Fibroblast of skin of back (primary cell): ENCODE results near the gene PNMA5.
A peak's percentile ranks its signal among the peaks of the same experiment; 100 is the strongest.

Source experiments
- DNase-seq: peaks from one replicate; pipeline ENCODE4 v3.0.0-alpha.2; 2013

The PNMA5 gene

GRCh38 chrX:152958524-152959465, 35.1 kb downstream of the PNMA5 start:
- DNase-seq, result peak; percentile 86

DNA sequence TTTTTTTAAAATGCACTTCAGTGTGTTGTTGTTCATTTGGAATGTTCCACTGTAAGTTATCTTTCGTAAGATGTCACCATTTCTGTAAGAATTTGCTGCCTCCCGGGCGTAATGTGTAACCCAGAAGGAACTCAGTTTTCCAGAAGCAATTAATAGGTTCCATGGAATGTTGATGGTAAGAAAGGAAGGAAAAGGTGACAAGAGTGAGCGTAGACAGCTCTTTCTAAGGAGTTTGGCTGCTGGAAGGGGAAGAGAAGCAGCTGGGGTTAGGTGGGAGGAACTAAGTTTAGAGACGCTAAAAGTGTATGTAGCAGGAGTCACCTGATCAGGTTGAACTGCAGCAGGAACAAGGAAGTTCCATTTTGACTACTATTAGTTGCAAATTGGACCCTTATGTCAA, 35.9 kb downstream of the PNMA5 start:
- DNase-seq, result no peak

DNA sequence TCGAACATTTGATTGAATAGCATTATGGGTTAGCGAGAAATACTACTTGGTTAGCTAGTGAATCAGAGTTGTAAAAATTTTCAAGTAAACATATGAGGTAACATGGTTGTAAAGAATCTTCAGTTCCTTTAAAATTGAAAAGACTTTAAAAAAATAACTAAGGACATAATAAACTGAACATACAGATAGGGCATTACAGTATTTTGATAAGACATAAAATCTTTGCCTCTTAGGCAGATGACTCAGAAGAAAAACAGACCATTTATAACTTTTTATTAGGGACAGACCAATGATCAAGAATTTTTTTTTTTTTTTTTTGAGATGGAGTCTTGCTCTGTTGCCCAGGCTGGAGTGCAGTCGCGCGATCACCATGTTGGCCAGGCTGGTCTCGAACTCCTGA, 43.1 kb downstream of the PNMA5 start:
- DNase-seq, result peak; percentile 57

DNA sequence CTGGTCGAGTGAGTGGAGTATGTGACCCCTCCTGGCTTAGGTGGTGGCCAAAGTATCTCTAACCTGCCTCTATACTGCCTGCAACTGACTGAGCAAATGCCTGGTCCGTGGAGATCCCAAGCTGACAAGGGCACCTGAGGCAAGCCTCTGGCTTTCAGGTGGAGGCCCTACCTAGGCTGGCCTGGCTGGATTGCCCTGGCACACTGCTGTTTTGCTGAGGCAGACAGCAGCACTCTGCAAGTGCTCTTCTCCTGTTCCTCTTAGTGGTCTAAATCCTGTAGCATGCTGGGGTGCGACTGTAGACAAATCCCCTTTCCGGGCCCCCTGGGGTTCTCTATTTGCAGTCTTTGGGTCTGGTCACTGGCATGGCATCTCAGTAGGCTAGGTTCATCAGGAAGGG, 44.8 kb downstream of the PNMA5 start:
- no peak for DNase-seq

- DNase-seq, result no peak
Measured at GRCh38 chrX:152946681-152947080, 47.2 kb downstream of the PNMA5 start.

DNA sequence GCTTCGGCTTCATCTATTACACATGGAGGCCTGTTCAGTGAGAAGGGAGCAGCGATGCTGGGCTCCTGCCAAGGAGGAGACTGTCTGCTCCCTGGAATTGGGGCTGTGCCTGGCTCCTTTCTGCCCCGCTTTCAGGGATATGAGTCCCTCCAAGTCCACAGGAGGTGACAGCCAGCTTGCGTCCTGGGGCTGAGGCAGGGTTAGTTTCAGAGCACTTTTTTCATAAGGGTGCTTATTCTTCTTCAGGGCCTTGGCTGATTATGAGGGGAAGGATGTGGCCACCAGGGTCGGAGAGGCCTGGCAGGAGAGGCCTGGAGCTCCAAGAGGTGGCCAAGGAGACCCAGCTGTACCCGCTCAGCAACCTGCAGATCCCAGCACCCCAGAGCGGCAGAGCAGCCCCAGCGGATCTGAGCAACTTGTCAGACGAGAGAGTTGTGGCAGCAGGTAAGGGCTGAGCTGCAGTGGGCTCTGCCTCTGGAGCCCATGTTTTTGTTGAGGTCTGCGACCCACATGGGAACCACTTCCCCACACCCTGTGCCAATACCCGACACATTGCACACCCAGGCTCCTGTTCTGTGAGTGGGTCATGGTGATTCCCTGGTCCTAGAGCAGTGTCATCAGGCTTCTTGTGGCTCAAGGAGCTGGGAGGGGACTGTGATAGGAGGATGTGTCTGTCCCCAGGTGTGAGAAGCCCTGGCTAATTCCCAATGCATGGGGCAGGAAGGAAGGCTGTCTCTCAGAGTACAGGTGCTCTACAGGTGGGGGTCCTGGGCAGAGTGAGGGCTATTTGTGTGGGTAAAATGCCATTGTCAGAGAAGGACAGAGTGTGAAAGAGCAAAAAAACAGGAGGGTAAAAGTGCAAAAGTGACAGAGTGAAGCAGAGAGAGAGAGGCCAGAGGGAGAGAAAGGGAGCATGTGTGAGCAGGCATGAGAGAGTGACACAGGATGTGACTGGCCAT, 48.6 kb downstream of the PNMA5 start:
- no peak for DNase-seq

GRCh38 chrX:152943826-152944225, 50.1 kb downstream of the PNMA5 start:
- DNase-seq, result no peak

DNA sequence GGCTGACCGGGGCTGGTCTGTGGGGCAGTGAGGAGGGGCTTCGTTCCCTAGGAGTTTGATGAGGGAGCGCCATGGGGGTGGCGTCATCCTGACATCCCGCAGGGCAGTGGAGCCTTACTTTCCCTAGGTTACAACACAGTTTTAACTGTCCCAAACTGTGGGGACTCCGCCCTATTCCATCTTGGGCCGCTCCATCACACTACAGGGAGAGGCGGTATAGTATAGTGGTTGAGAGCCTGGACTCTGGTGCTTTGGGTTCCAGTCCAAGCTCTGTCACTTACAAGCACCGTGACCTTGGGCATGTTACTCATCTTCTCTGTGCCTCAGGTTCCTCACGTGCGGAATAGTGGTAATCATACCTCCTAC, 51.9 kb downstream of the PNMA5 start:
- peak; percentile 5 for DNase-seq

DNA sequence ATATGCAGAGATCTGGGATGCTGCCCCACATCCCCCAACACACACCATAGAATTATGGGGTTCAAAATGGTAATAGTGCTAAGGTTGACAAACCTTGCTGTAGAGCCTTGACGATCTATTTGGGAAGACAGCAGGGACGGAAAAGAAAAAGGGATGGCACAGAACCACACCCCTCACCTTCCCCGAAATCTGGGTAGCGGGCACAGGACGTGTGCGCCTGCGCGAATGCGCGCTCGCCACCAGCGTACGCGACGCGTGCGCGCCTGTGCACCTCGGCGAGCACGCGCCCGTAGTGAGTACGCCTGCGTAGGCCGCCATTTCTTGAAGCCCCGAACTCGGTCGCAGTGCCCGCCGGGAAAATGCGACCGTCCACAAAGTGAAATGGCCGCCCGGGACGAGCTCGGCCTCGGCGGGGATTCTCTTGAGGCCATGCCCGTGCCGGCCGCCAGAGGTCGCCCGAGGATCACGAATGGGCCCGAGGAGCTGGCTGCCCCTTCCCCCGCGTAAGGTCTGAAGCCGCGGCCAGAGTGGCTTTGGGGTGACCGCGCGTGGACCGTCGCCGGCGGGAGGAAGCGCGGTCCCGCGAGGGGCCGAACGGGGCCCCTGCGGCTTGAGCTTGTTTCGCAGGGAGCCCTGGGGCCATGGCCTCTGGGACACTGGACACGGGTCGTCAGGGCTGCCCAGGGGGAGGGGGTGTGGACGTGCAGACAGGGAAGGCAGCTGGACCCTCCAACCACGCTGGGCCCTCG, 52.4 kb downstream of the PNMA5 start:
- DNase-seq, result peak; percentile 91
